H1 (cell line): ENCODE measurements around the gene FBN2. TPM values are rescaled to one million over a fixed set of nuclear protein-coding genes. Genes with fewer than 3 reads are reported as not detected.

Experiments used
- CTCF ChIA-PET: fragments of 300-600 bp; sonication (Branson Sonifier 250); formaldehyde crosslinking; loops from one replicate; lab custom pipeline; 2021; ENCODE audit not compliant: partially characterized antibody; lab: Charles Lee
- POLR2A ChIA-PET: fragments of 300-600 bp; sonication (Branson Sonifier 250); formaldehyde crosslinking; loops from one replicate; lab custom pipeline; 2021; ENCODE audit warnings: inconsistent platforms; ENCODE audit not compliant: partially characterized antibody; lab: Charles Lee
- DNase-seq, 2 experiments: peaks; one replicate each; pipeline versions ENCODE4 v3.0.0 to v3.0.0-alpha.2; 2010 to 2022; ENCODE audit warnings: low spot score in 2 of 2, low read depth in 1 of 2, mixed read lengths in 1 of 2
- FAIRE-seq: peaks from 2 replicates; lab custom pipeline; 2011; peaks lifted over from hg19 to GRCh38; lab: Jason Lieb, UNC
- H2AFZ ChIP-seq: 2 replicates; pipeline ENCODE4 v1.8.1; 2012; ENCODE audit warnings: low read length, inconsistent platforms
- H2AK5ac ChIP-seq: 2 replicates; pipeline ENCODE4 v1.6.1; 2013; ENCODE audit warnings: low read depth, low read length
- H2BK120ac ChIP-seq: replicated peaks from 2 replicates; pipeline ENCODE3; 2013; ENCODE audit warnings: low read depth, low read length, inconsistent platforms
- H2BK12ac ChIP-seq: 2 replicates; pipeline ENCODE4 v1.6.1; 2013; ENCODE audit warnings: low read depth, low read length
- H2BK15ac ChIP-seq: 2 replicates; pipeline ENCODE4 v1.6.1; 2013; ENCODE audit warnings: low read length
- H2BK20ac ChIP-seq: 2 replicates; pipeline ENCODE4 v1.6.1; 2013; ENCODE audit warnings: low read length
- H2BK5ac ChIP-seq: 2 replicates; pipeline ENCODE4 v1.6.1; 2013; ENCODE audit warnings: low read depth, low read length
- H3K14ac ChIP-seq: 2 replicates; pipeline ENCODE4 v1.6.1; 2013; ENCODE audit warnings: inconsistent platforms; ENCODE audit not compliant: insufficient read length
- H3K18ac ChIP-seq: 2 replicates; pipeline ENCODE4 v1.6.1; 2013; ENCODE audit warnings: low read length; ENCODE audit errors: extremely low read depth
- H3K23ac ChIP-seq: 2 replicates; pipeline ENCODE4 v1.6.1; 2013; ENCODE audit warnings: inconsistent platforms; ENCODE audit not compliant: insufficient read length
- H3K23me2 ChIP-seq: 2 replicates; pipeline ENCODE4 v1.6.1; 2013; ENCODE audit warnings: low read depth, low read length
- H3K27ac ChIP-seq: 2 replicates; pipeline ENCODE4 v1.6.1; 2011; ENCODE audit warnings: low read depth, low read length, inconsistent platforms
- H3K27me3 ChIP-seq, 4 experiments: replicated peaks in 1 of 4; 1 replicate in 1 of 4; 2 replicates in 3 of 4; pipeline versions ENCODE4 v1.6.1 to v1.8.1; 2011 to 2013; ENCODE audit warnings: low read length in 3 of 4, mild to moderate bottlenecking in 3 of 4, inconsistent platforms in 2 of 4, mixed read lengths in 2 of 4, moderate library complexity in 1 of 4; ENCODE audit not compliant: control insufficient read depth in 3 of 4, insufficient read depth in 3 of 4; ENCODE audit errors: extremely low read depth in 1 of 4
- H3K36me3 ChIP-seq, 4 experiments: 2 replicates each; pipeline versions ENCODE4 v1.6.1 to v1.8.1; 2011 to 2013; ENCODE audit warnings: mild to moderate bottlenecking in 4 of 4, low read length in 3 of 4, moderate library complexity in 2 of 4, control low read depth in 1 of 4, inconsistent platforms in 1 of 4; ENCODE audit not compliant: insufficient read depth in 4 of 4, control insufficient read depth in 2 of 4
- H3K4ac ChIP-seq: replicated peaks from 2 replicates; pipeline ENCODE3; 2013; ENCODE audit warnings: low read length, low read depth, mixed read lengths, inconsistent platforms; ENCODE audit not compliant: insufficient read length
- H3K4me1 ChIP-seq, 4 experiments: replicated peaks in 1 of 4; 1 replicate in 1 of 4; 2 replicates in 3 of 4; pipeline versions ENCODE4 v1.6.1 to v1.8.1; 2011 to 2013; ENCODE audit warnings: low read length in 3 of 4, inconsistent platforms in 2 of 4, mixed read lengths in 1 of 4; ENCODE audit not compliant: insufficient read depth in 4 of 4, control insufficient read depth in 3 of 4
- H3K4me2 ChIP-seq, 2 experiments: 2 replicates each; pipeline versions ENCODE4 v1.6.1 to v1.8.1; 2011 to 2013; ENCODE audit warnings: low read depth in 2 of 2, low read length in 2 of 2, control low read depth in 1 of 2, inconsistent platforms in 1 of 2, mild to moderate bottlenecking in 1 of 2; ENCODE audit not compliant: insufficient read depth in 1 of 2
- H3K4me3 ChIP-seq, 4 experiments: fragments of 200-600, 300-600 bp in 1 of 4; sonication (generic), shearing (Covaris generic), sonication (Bioruptor Twin) in 1 of 4; 2 replicates each; pipeline versions ENCODE4 v1.5.1 to v1.8.1; 2011 to 2016; ENCODE audit warnings: low read length in 4 of 4, low read depth in 3 of 4, control low read depth in 2 of 4, inconsistent platforms in 2 of 4, mild to moderate bottlenecking in 2 of 4, mixed read lengths in 1 of 4, moderate library complexity in 1 of 4; ENCODE audit not compliant: insufficient read depth in 2 of 4; ENCODE audit errors: extremely low read depth in 1 of 4
- H3K56ac ChIP-seq: replicated peaks from 2 replicates; pipeline ENCODE3; 2013; ENCODE audit warnings: low read depth, mild to moderate bottlenecking, mixed read lengths, low read length, inconsistent platforms; ENCODE audit not compliant: insufficient read length
- H3K79me1 ChIP-seq: 2 replicates; pipeline ENCODE4 v1.6.1; 2013; ENCODE audit warnings: low read depth, low read length, control low read depth
- H3K79me2 ChIP-seq, 2 experiments: 2 replicates each; pipeline versions ENCODE4 v1.6.1 to v1.8.1; 2012 to 2013; ENCODE audit warnings: low read length in 2 of 2, mild to moderate bottlenecking in 2 of 2, inconsistent platforms in 1 of 2; ENCODE audit not compliant: insufficient read depth in 2 of 2, control insufficient read depth in 1 of 2
- H3K9ac ChIP-seq, 4 experiments: replicated peaks in 1 of 4; 1 replicate in 1 of 4; 2 replicates in 3 of 4; pipeline versions ENCODE4 v1.6.1 to v1.8.1; 2011 to 2013; ENCODE audit warnings: low read depth in 3 of 4, low read length in 3 of 4, control low read depth in 2 of 4, mild to moderate bottlenecking in 2 of 4, moderate library complexity in 2 of 4, inconsistent platforms in 1 of 4; ENCODE audit errors: extremely low read depth in 1 of 4
- H3K9me3 ChIP-seq, 2 experiments: 2 replicates each; pipeline versions ENCODE4 v1.6.1 to v1.8.1; 2012 to 2013; ENCODE audit warnings: mild to moderate bottlenecking in 2 of 2, moderate library complexity in 2 of 2, control low read depth in 1 of 2, inconsistent platforms in 1 of 2, low read depth in 1 of 2, low read length in 1 of 2, mixed read lengths in 1 of 2; ENCODE audit not compliant: insufficient read depth in 2 of 2
- H4K20me1 ChIP-seq, 2 experiments: replicated peaks in 1 of 2; 2 replicates each; pipeline versions ENCODE3 to v1.8.1; 2011 to 2013; ENCODE audit warnings: inconsistent platforms in 2 of 2, low read length in 2 of 2, mild to moderate bottlenecking in 1 of 2; ENCODE audit not compliant: insufficient read depth in 2 of 2, control insufficient read depth in 1 of 2
- H4K5ac ChIP-seq: 2 replicates; pipeline ENCODE4 v1.6.1; 2013; ENCODE audit warnings: low read length, low read depth, mixed read lengths, inconsistent platforms; ENCODE audit not compliant: insufficient read length
- H4K8ac ChIP-seq: 2 replicates; pipeline ENCODE4 v1.8.0; 2013; ENCODE audit warnings: mild to moderate bottlenecking, moderate library complexity, low read length, inconsistent platforms; ENCODE audit not compliant: insufficient read depth; ENCODE audit errors: extremely low read depth
- H4K91ac ChIP-seq: replicated peaks from 2 replicates; pipeline ENCODE3; 2013; ENCODE audit warnings: low read length, mixed read lengths, inconsistent platforms; ENCODE audit not compliant: insufficient read length
- ATF2 ChIP-seq: IDR thresholded peaks from 2 replicates; pipeline ENCODE4 v1.6.1; 2012; ENCODE audit warnings: low read length, inconsistent platforms
- ATF3 ChIP-seq: IDR thresholded peaks from 2 replicates; pipeline ENCODE4 v1.6.1; 2011; ENCODE audit warnings: low read depth, mild to moderate bottlenecking, low read length; ENCODE audit not compliant: insufficient read depth
- CHD1 ChIP-seq: IDR thresholded peaks from 2 replicates; pipeline ENCODE4 v1.6.1; 2012; ENCODE audit warnings: low read depth, low read length, improper control_type of control experiment
- POLR2A ChIP-seq, 2 experiments: IDR thresholded peaks; 1 replicate in 1 of 2; 2 replicates in 1 of 2; pipeline ENCODE4 v1.6.1; 2011; ENCODE audit warnings: low read depth in 2 of 2, low read length in 2 of 2, mild to moderate bottlenecking in 2 of 2; ENCODE audit errors: control extremely low read depth in 1 of 2
- WGBS, 2 experiments: shearing (Covaris generic) in 1 of 2; methylation state at CpG; one replicate each; pipeline versions ENCODE4 v1.1.6 to v1.1.7; 2013 to 2015; ENCODE audit warnings: low lambda C conversion rate in 2 of 2, mixed read lengths in 2 of 2, inconsistent platforms in 1 of 2, low coverage in 1 of 2, missing lambda C conversion rate in 1 of 2; ENCODE audit not compliant: insufficient replicate concordance in 2 of 2, insufficient coverage in 1 of 2, insufficient read length in 1 of 2; ENCODE audit errors: extremely low coverage in 1 of 2, missing lambda C conversion rate in 1 of 2; 5-methylcytosine and 5-hydroxymethylcytosine counted together
- polyA plus RNA-seq, 7 experiments: library from polyadenylated mRNA; depleted of rRNA in 3 of 7; stranded (reverse) in 5 of 7; unstranded in 2 of 7; fragments of >200 nt in 5 of 7; fragments of 200-250 nt in 2 of 7; gene quantifications; 1 replicate in 5 of 7; 2 replicates in 1 of 7; 4 replicates in 1 of 7; pipeline versions ENCODE4 v1.2.1 to v1.2.3, GENCODE V29; 2011 to 2013; ENCODE audit warnings: missing spikeins in 2 of 7, mixed read lengths in 2 of 7
- total RNA-seq: library from RNA; stranded (reverse); fragmentation: NEBNext Ultra II Directional; extraction: Animal tissue kit (Norgen Biotek cat#: 25700); gene quantifications from 2 replicates; pipeline ENCODE4 v1.2.1, GENCODE V29; 2021

FBN2 gene
- total and polyA plus RNA-seq, 2 of the 8 experiments (the other 6 are each of a cell fraction or from before 2014, with no cell fraction given): 14.1 to 16.3 TPM

- H3K9ac ChIP-seq: no peak overlapping the region
- H3K4me2 ChIP-seq: no peak overlapping the region
- no peak overlapping the region for H2BK5ac ChIP-seq
- no peak overlapping the region for H3K56ac ChIP-seq
- H4K91ac ChIP-seq: no peak overlapping the region
- H3K79me2 ChIP-seq: no peaks in the 10 kb centered on the region
- H3K9me3 ChIP-seq: no peaks in the 10 kb centered on the region
- no peak for TF ChIP-seq POLR2A (IDR thresholded peaks at IDR 0.05; ENCODE audit: control extremely low read depth in 1 of 2, low read depth in 2 of 2, low read length in 2 of 2)
- no peak for TF ChIP-seq ATF3
- TF ChIP-seq CHD1: no peak
- no peak for TF ChIP-seq ATF2
- FAIRE-seq (no peak), DNase-seq (no peak)
- WGBS, 2 experiments: 70% methylated on average over 3 of the region's 3 CpGs; no CpG with 5 or more reads in 1 of the 2 experiments
- no peak overlapping the region for H4K5ac ChIP-seq
- no peak overlapping the region for H2AK5ac ChIP-seq
- H2AFZ ChIP-seq: no peak overlapping the region
- H4K8ac ChIP-seq: no peak overlapping the region
- CTCF ChIA-PET: no interaction called here
- H3K14ac ChIP-seq: no peak overlapping the region
- H3K18ac ChIP-seq: no peak overlapping the region
- no peak overlapping the region for H2BK15ac ChIP-seq
- H2BK20ac ChIP-seq: no peak overlapping the region
- H3K79me1 ChIP-seq: no peaks in the 10 kb centered on the region
- H3K27me3 ChIP-seq: no peaks in the 10 kb centered on the region
- POLR2A ChIA-PET: no interaction called here
- H3K4me1 ChIP-seq: no peaks in the 10 kb centered on the region
- H3K4me3 ChIP-seq: no peak overlapping the region
- H2BK12ac ChIP-seq: no peak overlapping the region
- no peak overlapping the region for H3K23ac ChIP-seq
- H4K20me1 ChIP-seq: no peaks in the 10 kb centered on the region
- no peaks in the 10 kb centered on the region for H3K23me2 ChIP-seq
- H2BK120ac ChIP-seq: no peak overlapping the region
- no peak overlapping the region for H3K27ac ChIP-seq
- no peak overlapping the region for H3K4ac ChIP-seq
- no peaks in the 10 kb centered on the region; a peak in 1 of 8 replicates for H3K36me3 ChIP-seq
Measured at GRCh38 chr5:128271071-128271470, 267.0 kb downstream of the FBN2 start.
